ENCODE results near the gene SCYL1. TPM values are rescaled to one million over a fixed set of nuclear protein-coding genes. Genes with fewer than 3 reads are reported as not detected.
A peak's percentile ranks its signal among the peaks of the same experiment; 100 is the strongest.

SCYL1 gene
- total and polyA plus RNA-seq, 2 donors (not counting 1 experiment from before 2014, with no cell fraction given), result 76.5 to 85.5 TPM

DNA sequence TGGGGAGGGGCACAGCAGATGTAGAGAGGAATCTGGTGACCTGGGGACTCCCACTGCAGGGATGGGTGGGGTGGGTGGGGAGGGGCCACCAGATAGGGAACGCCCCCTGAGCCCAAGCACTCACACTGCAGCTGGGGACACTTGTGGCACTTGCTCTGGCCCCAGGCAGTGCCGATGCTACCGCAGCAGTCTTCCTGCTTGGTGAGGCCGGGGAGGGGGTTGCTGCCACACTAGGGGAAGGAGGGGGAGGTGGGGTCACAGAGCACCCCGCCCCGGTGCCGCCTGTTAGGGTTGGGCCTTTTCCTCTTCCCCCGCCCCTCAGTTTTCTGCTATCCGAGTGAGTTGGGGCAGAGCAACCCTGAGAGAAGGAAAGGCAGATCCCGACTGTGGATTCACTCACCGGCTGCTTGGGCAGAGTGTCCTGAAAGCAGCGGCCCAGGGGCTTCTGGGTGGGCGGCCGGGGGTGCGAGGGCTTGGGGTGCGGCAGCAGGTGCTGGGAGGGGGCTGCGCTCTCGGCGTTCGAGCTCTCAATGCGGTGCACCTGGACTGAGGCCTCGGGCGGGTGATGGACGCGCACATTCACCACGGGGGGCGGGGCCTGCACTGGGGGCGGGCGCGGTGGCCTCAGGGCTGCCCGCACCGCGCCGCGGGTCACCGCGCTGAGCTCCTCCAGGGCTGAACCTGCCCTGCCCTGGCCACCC lies 28.6 kb downstream of the SCYL1 start:
- H3K27me3 ChIP-seq (replicated peaks in 1 of 4; ENCODE audit: control extremely low read depth in 1 of 4, control insufficient read depth in 3 of 4, insufficient read depth in 4 of 4, low read length in 3 of 4), result no peaks in the 10 kb centered on the region
- ATAC-seq (ENCODE audit: low read depth) (peak; percentile 34), DNase-seq (peak; percentile 68)
- ChIA-PET POLR2A (interaction anchor here (0.5 to 0.6 kb wide), 3 partner anchors 8 to 753 kb away, joined by 7 to 11 read pairs (median 8); no protein-coding TSS in a partner anchor), CTCF (interaction anchor here (0.5 to 4.1 kb wide), 7 partner anchors 8 to 279 kb away, joined by 3 to 108 read pairs (median 6); partner anchors contain the start of genes FAM89B and SCYL1)
- no peaks in the 10 kb centered on the region for H3K9me3 Mint-ChIP-seq (ENCODE audit: insufficient read depth)
- H3K79me2 ChIP-seq (ENCODE audit: control insufficient read depth, insufficient read depth, low read length), result peaks cover 5% of the 10 kb centered on the region
- H3K27me3 Mint-ChIP-seq, result no peaks in the 10 kb centered on the region
- H3K27ac ChIP-seq (ENCODE audit: low read length in 2 of 2), result no peak overlapping the region
- no peak overlapping the region for H3K27ac Mint-ChIP-seq
- H3K36me3 ChIP-seq (replicated peaks in 1 of 2; ENCODE audit: control extremely low read depth in 1 of 2, control insufficient read depth in 1 of 2, extremely low read depth in 1 of 2, insufficient read depth in 2 of 2, low read length in 1 of 2), result no peaks in the 10 kb centered on the region
- H4K20me1 ChIP-seq (ENCODE audit: control insufficient read depth, insufficient read depth, low read length, poor library complexity, severe bottlenecking), result no peaks in the 10 kb centered on the region
- H3K4me1 Mint-ChIP-seq, result peaks cover 58% of the 10 kb centered on the region
- intact Hi-C loops (cut with micrococcal nuclease), result no loop called here
- no peak overlapping the region for H2AFZ ChIP-seq (ENCODE audit: insufficient read depth, low read depth, low read length, poor library complexity, severe bottlenecking)
- WGBS (ENCODE audit: insufficient coverage), result 57% methylated on average over 32 of the region's 37 CpGs
- H3K9ac ChIP-seq (ENCODE audit: low read length), result no peak overlapping the region
- no peak overlapping the region for H3K4me3 ChIP-seq (ENCODE audit: control extremely low read depth in 1 of 5, extremely low read depth in 1 of 5, insufficient read depth in 1 of 5, low read depth in 2 of 5, low read length in 4 of 5)
- H3K4me3 Mint-ChIP-seq, result peak overlapping the region; percentile 13
- no peak for TF ChIP-seq EZH2 (IDR thresholded peaks at IDR 0.05; ENCODE audit: borderline replicate concordance, insufficient read depth, low read depth, low read length, poor library complexity, severe bottlenecking)
- peak overlapping the region; percentile 61 for H3K4me2 ChIP-seq (replicated peaks; ENCODE audit: low read depth, low read length, poor library complexity, severe bottlenecking)
- peaks cover 30 to 55% of the 10 kb centered on the region in 2 donors for H3K4me1 ChIP-seq (ENCODE audit: control insufficient read depth in 2 of 2, insufficient read depth in 2 of 2, low read length in 2 of 2)
- H3K9me3 ChIP-seq (ENCODE audit: control extremely low read depth in 1 of 3, control insufficient read depth in 2 of 3, insufficient read depth in 1 of 3, low read length in 2 of 3), result no peaks in the 10 kb centered on the region

DNA sequence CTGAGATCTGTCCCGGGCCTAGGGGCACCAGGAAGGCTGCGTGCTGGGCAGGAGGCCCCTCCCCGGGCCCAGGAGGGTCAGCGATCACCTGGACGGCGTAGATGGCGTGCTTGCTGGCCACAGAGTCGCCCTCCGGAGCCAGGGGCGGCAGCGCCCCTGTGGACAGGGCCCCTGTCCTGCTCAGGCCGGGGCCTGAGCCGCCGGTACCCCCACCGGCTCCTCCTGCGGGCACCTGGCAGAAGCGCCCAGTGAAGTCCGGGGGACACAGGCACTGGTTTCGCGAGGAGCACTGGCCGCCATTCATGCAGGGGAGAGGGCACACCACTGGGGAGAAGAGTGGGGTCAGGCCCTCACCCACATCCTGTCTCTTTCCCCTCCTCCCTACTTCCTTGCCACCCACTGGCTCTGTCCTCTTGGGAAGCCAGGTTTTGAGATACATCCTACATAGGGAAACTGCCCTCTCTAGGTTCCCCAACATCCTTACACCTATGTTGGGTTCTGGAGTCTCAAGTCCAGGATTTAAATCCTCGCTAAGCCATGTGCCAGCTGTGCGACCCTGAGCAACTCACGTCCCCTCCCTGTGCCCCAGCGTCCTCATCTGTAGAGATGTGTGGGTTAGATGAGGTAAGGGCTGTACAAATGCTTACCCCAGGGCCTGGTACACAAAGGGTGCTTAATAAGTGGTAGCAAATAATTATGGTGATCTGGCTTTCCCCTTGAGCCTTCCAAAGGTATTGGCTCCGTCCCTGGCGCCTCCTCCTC lies 29.4 kb downstream of the SCYL1 start:
- H3K4me2 ChIP-seq (replicated peaks; ENCODE audit: low read depth, low read length, poor library complexity, severe bottlenecking), result peak overlapping the region; percentile 61
- peaks cover 11% of the 10 kb centered on the region for H3K79me2 ChIP-seq (ENCODE audit: control insufficient read depth, insufficient read depth, low read length)
- TF ChIP-seq, protein P1, sequence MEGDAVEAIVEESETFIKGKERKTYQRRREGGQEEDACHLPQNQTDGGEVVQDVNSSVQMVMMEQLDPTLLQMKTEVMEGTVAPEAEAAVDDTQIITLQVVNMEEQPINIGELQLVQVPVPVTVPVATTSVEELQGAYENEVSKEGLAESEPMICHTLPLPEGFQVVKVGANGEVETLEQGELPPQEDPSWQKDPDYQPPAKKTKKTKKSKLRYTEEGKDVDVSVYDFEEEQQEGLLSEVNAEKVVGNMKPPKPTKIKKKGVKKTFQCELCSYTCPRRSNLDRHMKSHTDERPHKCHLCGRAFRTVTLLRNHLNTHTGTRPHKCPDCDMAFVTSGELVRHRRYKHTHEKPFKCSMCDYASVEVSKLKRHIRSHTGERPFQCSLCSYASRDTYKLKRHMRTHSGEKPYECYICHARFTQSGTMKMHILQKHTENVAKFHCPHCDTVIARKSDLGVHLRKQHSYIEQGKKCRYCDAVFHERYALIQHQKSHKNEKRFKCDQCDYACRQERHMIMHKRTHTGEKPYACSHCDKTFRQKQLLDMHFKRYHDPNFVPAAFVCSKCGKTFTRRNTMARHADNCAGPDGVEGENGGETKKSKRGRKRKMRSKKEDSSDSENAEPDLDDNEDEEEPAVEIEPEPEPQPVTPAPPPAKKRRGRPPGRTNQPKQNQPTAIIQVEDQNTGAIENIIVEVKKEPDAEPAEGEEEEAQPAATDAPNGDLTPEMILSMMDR (IDR thresholded peaks at IDR 0.05), result no peak
- no peak for TF ChIP-seq EZH2 (IDR thresholded peaks at IDR 0.05; ENCODE audit: borderline replicate concordance, insufficient read depth, low read depth, low read length, poor library complexity, severe bottlenecking)
- ATAC-seq (ENCODE audit: low read depth) (no peak), DNase-seq (no peak)
- no peak overlapping the region for H3K9ac ChIP-seq (ENCODE audit: low read length)
- H3K27me3 ChIP-seq (replicated peaks in 1 of 4; ENCODE audit: control extremely low read depth in 1 of 4, control insufficient read depth in 3 of 4, insufficient read depth in 4 of 4, low read length in 3 of 4), result no peaks in the 10 kb centered on the region
- H3K4me1 ChIP-seq (ENCODE audit: control insufficient read depth in 2 of 2, insufficient read depth in 2 of 2, low read length in 2 of 2), result peaks cover 29 to 55% of the 10 kb centered on the region in 2 donors
- peak overlapping the region; percentile 49 for H3K4me3 Mint-ChIP-seq
- H3K27ac ChIP-seq (ENCODE audit: low read length in 2 of 2), result no peak overlapping the region
- H3K4me3 ChIP-seq (ENCODE audit: control extremely low read depth in 1 of 5, extremely low read depth in 1 of 5, insufficient read depth in 1 of 5, low read depth in 2 of 5, low read length in 4 of 5), result no peak overlapping the region
- no peak overlapping the region for H3K27ac Mint-ChIP-seq
- 87% methylated on average over 24 of the region's 27 CpGs for WGBS (ENCODE audit: insufficient coverage)
- intact Hi-C loops (cut with micrococcal nuclease), result no loop called here
- ChIA-PET POLR2A (no interaction called here), CTCF (interaction anchor here (1.2 to 4.1 kb wide), 3 partner anchors 8 to 13 kb away, joined by 4 to 108 read pairs (median 4); no protein-coding TSS in a partner anchor)
- no peak overlapping the region for H2AFZ ChIP-seq (ENCODE audit: insufficient read depth, low read depth, low read length, poor library complexity, severe bottlenecking)
- no peaks in the 10 kb centered on the region for H3K27me3 Mint-ChIP-seq
- no peaks in the 10 kb centered on the region for H3K36me3 ChIP-seq (replicated peaks in 1 of 2; ENCODE audit: control extremely low read depth in 1 of 2, control insufficient read depth in 1 of 2, extremely low read depth in 1 of 2, insufficient read depth in 2 of 2, low read length in 1 of 2)
- no peaks in the 10 kb centered on the region for H4K20me1 ChIP-seq (ENCODE audit: control insufficient read depth, insufficient read depth, low read length, poor library complexity, severe bottlenecking)
- peaks cover 52% of the 10 kb centered on the region for H3K4me1 Mint-ChIP-seq
- H3K9me3 ChIP-seq (ENCODE audit: control extremely low read depth in 1 of 3, control insufficient read depth in 2 of 3, insufficient read depth in 1 of 3, low read length in 2 of 3), result no peaks in the 10 kb centered on the region
- H3K9me3 Mint-ChIP-seq (ENCODE audit: insufficient read depth), result no peaks in the 10 kb centered on the region

Measured in B cell (primary cell).